Activated B cell treated with CpG ODN at 0.5 μM for 24 hours (primary cell): Measurements from ENCODE around the gene STRIT1. TPM values are rescaled to one million over a fixed set of nuclear protein-coding genes. Genes with fewer than 3 reads are reported as not detected.
"Not testable (repeated sequence)": the region's sequence is repeated elsewhere in the genome, so short reads cannot be mapped to it uniquely, and the experiment has no call there.

Experiments used
- ATAC-seq: fragments of 200-7000 bp; cut with Tn5 transposase; one replicate; pipeline ENCODE4 v1.10.0; 2021; ENCODE audit warnings: low read depth, mild to moderate bottlenecking, moderate library complexity
- CTCF ChIA-PET: fragments of 350-600 bp; sonication (Branson Sonifier 250); formaldehyde crosslinking; loops from one replicate; lab custom pipeline; 2021; ENCODE audit warnings: antibody characterized with exemption; lab: Charles Lee
- POLR2A ChIA-PET: fragments of 350-600 bp; sonication (Branson Sonifier 250); formaldehyde crosslinking; loops from one replicate; lab custom pipeline; 2021; ENCODE audit warnings: antibody characterized with exemption; lab: Charles Lee
- DNase-seq: peaks from one replicate; pipeline ENCODE4 v3.0.0; 2022
- H3K27ac Mint-ChIP-seq: one replicate; pipeline ENCODE4 v1.8.0; 2020; ENCODE audit warnings: mixed read lengths
- H3K27me3 Mint-ChIP-seq: one replicate; pipeline ENCODE4 v1.8.0; 2021; ENCODE audit warnings: mixed read lengths
- H3K36me3 Mint-ChIP-seq: one replicate; pipeline ENCODE4 v1.8.0; 2021; ENCODE audit warnings: low read depth, mixed read lengths
- H3K4me1 Mint-ChIP-seq: one replicate; pipeline ENCODE4 v1.8.0; 2021; ENCODE audit warnings: mixed read lengths
- H3K4me3 Mint-ChIP-seq: one replicate; pipeline ENCODE4 v1.8.0; 2020; ENCODE audit warnings: mild to moderate bottlenecking, mixed read lengths
- H3K9me3 Mint-ChIP-seq: one replicate; pipeline ENCODE4 v1.8.0; 2020; ENCODE audit warnings: mixed read lengths
- CTCF ChIP-seq: fragments of 200-600 bp; IDR thresholded peaks from one replicate; pipeline ENCODE4 v1.8.0; 2022; ENCODE audit warnings: antibody characterized with exemption, mild to moderate bottlenecking
- intact Hi-C: fragments of 100-400 bp; cut with micrococcal nuclease; formaldehyde crosslinking; loops from one replicate; pipeline ENCODE4 v1.15.1; 2024
- total RNA-seq: library from RNA; stranded (reverse); gene quantifications from 2 replicates; pipeline ENCODE4 v1.2.3, GENCODE V29; 2022

Gene STRIT1
- total RNA-seq, 1 donor from 2014 or later: not detected

GRCh38 chr3:155274435-155274834, 19.0 kb downstream of the STRIT1 start:
- H3K27me3 Mint-ChIP-seq, ATAC-seq, H3K4me3 Mint-ChIP-seq: not testable (repeated sequence)

GRCh38 chr3:155271343-155271613, 22.2 kb downstream of the STRIT1 start:
- ChIA-PET CTCF (no interaction called here), POLR2A (no interaction called here)
- H3K36me3 Mint-ChIP-seq: no peaks in the 10 kb centered on the region
- no peaks in the 10 kb centered on the region for H3K27me3 Mint-ChIP-seq
- H3K4me3 Mint-ChIP-seq: no peak overlapping the region
- intact Hi-C loops: no loop called here
- DNase-seq (no peak), ATAC-seq (no peak)
- TF ChIP-seq CTCF: no peak
- H3K4me1 Mint-ChIP-seq: no peaks in the 10 kb centered on the region
- H3K27ac Mint-ChIP-seq: no peak overlapping the region
- no peaks in the 10 kb centered on the region for H3K9me3 Mint-ChIP-seq

More at GRCh38 chr3:155274435-155274834, 19.0 kb downstream of the STRIT1 start:
- H3K36me3 Mint-ChIP-seq, POLR2A ChIA-PET, DNase-seq, H3K9me3 Mint-ChIP-seq, intact Hi-C loops, H3K27ac Mint-ChIP-seq, CTCF ChIA-PET, H3K4me1 Mint-ChIP-seq: not testable (repeated sequence)

GRCh38 chr3:155270485-155271342, 22.8 kb downstream of the STRIT1 start:
- H3K4me1 Mint-ChIP-seq: no peaks in the 10 kb centered on the region
- H3K27ac Mint-ChIP-seq: no peak overlapping the region
- POLR2A ChIA-PET: no interaction called here

GRCh38 chr3:155270063-155270462, 23.4 kb downstream of the STRIT1 start:
- POLR2A ChIA-PET: no interaction called here
- no peaks in the 10 kb centered on the region for H3K9me3 Mint-ChIP-seq
- intact Hi-C loops: no loop called here
- DNase-seq (no peak), ATAC-seq (no peak)
- no peaks in the 10 kb centered on the region for H3K36me3 Mint-ChIP-seq
- CTCF ChIA-PET: no interaction called here
- no peaks in the 10 kb centered on the region for H3K4me1 Mint-ChIP-seq
- no peak overlapping the region for H3K27ac Mint-ChIP-seq
- H3K4me3 Mint-ChIP-seq: no peak overlapping the region
- no peak for TF ChIP-seq CTCF
- no peaks in the 10 kb centered on the region for H3K27me3 Mint-ChIP-seq

More at GRCh38 chr3:155270485-155271342, 22.8 kb downstream of the STRIT1 start:
- H3K36me3 Mint-ChIP-seq: no peaks in the 10 kb centered on the region
- no peaks in the 10 kb centered on the region for H3K9me3 Mint-ChIP-seq
- no peak for TF ChIP-seq CTCF
- intact Hi-C loops: no loop called here
- ATAC-seq (no peak), DNase-seq (no peak)
- no peak overlapping the region for H3K4me3 Mint-ChIP-seq
- CTCF ChIA-PET: no interaction called here
- H3K27me3 Mint-ChIP-seq: no peaks in the 10 kb centered on the region

- intact Hi-C loops: not testable (repeated sequence)
These were observed 30.6 kb downstream of the STRIT1 start for GRCh38 chr3:155262855-155263254.

GRCh38 chr3:155262295-155262694, 31.2 kb downstream of the STRIT1 start:
- POLR2A ChIA-PET: no interaction called here
- H3K4me1 Mint-ChIP-seq: no peaks in the 10 kb centered on the region
- no peak for ATAC-seq
- CTCF ChIA-PET: no interaction called here
- H3K4me3 Mint-ChIP-seq: no peak overlapping the region
- DNase-seq: no peak
- no peaks in the 10 kb centered on the region for H3K9me3 Mint-ChIP-seq
- H3K27me3 Mint-ChIP-seq: no peaks in the 10 kb centered on the region
- no peaks in the 10 kb centered on the region for H3K36me3 Mint-ChIP-seq
- intact Hi-C loops: no loop called here
- no peak overlapping the region for H3K27ac Mint-ChIP-seq
- no peak for TF ChIP-seq CTCF

More at GRCh38 chr3:155262855-155263254, 30.6 kb downstream of the STRIT1 start:
- H3K27me3 Mint-ChIP-seq, H3K4me1 Mint-ChIP-seq, H3K4me3 Mint-ChIP-seq, ATAC-seq, CTCF ChIA-PET, H3K9me3 Mint-ChIP-seq, DNase-seq, POLR2A ChIA-PET, H3K36me3 Mint-ChIP-seq, H3K27ac Mint-ChIP-seq: not testable (repeated sequence)
